ENCODE results near the gene MYO3A.

DNA sequence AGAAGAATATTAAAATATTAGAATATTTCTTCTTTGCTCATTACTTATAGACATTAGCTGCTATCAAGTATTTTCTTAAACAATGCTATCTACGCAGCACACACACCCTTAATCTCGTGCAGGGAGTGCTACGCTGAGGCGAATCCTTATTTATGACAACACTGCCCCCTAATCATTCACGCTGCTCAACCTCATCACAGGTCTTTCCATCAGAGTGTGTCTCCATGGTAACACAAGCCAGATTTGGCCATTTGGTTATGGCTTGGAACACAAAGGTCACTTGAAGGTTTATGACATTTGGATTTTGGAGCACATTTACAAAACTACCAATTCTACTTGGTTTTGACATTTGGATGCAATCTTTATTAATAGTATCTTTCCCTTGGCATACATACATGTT is 45.4 kb upstream of the MYO3A start:
- TF ChIP-seq POLR2AphosphoS5 (IDR thresholded peaks at IDR 0.05; ENCODE audit: low read depth, low read length) (no peak), TCF7L2 (IDR thresholded peaks at IDR 0.05; ENCODE audit: low read depth, low read length) (no peak), SIN3A (IDR thresholded peaks at IDR 0.05; ENCODE audit: borderline replicate concordance, insufficient read depth, low read depth, low read length) (no peak)
- TF ChIP-seq, protein P1, sequence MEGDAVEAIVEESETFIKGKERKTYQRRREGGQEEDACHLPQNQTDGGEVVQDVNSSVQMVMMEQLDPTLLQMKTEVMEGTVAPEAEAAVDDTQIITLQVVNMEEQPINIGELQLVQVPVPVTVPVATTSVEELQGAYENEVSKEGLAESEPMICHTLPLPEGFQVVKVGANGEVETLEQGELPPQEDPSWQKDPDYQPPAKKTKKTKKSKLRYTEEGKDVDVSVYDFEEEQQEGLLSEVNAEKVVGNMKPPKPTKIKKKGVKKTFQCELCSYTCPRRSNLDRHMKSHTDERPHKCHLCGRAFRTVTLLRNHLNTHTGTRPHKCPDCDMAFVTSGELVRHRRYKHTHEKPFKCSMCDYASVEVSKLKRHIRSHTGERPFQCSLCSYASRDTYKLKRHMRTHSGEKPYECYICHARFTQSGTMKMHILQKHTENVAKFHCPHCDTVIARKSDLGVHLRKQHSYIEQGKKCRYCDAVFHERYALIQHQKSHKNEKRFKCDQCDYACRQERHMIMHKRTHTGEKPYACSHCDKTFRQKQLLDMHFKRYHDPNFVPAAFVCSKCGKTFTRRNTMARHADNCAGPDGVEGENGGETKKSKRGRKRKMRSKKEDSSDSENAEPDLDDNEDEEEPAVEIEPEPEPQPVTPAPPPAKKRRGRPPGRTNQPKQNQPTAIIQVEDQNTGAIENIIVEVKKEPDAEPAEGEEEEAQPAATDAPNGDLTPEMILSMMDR (IDR thresholded peaks at IDR 0.05), result no peak
- TF ChIP-seq, protein P2, sequence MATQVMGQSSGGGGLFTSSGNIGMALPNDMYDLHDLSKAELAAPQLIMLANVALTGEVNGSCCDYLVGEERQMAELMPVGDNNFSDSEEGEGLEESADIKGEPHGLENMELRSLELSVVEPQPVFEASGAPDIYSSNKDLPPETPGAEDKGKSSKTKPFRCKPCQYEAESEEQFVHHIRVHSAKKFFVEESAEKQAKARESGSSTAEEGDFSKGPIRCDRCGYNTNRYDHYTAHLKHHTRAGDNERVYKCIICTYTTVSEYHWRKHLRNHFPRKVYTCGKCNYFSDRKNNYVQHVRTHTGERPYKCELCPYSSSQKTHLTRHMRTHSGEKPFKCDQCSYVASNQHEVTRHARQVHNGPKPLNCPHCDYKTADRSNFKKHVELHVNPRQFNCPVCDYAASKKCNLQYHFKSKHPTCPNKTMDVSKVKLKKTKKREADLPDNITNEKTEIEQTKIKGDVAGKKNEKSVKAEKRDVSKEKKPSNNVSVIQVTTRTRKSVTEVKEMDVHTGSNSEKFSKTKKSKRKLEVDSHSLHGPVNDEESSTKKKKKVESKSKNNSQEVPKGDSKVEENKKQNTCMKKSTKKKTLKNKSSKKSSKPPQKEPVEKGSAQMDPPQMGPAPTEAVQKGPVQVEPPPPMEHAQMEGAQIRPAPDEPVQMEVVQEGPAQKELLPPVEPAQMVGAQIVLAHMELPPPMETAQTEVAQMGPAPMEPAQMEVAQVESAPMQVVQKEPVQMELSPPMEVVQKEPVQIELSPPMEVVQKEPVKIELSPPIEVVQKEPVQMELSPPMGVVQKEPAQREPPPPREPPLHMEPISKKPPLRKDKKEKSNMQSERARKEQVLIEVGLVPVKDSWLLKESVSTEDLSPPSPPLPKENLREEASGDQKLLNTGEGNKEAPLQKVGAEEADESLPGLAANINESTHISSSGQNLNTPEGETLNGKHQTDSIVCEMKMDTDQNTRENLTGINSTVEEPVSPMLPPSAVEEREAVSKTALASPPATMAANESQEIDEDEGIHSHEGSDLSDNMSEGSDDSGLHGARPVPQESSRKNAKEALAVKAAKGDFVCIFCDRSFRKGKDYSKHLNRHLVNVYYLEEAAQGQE (IDR thresholded peaks at IDR 0.05; ENCODE audit: insufficient read depth in 1 of 2, low read depth in 2 of 2, low read length in 1 of 2), result no peak
